Right lobe of liver (tissue), 6 donors: Measurements from ENCODE around the gene EML3. TPM values are rescaled to one million over a fixed set of nuclear protein-coding genes. Genes with fewer than 3 reads are reported as not detected.
"Not testable (repeated sequence)": the region's sequence is repeated elsewhere in the genome, so short reads cannot be mapped to it uniquely, and the experiment has no call there.

ENCODE experiments used
- ATAC-seq, 4 donors: fragments of 200-7000 bp; cut with Tn5 transposase; one replicate each; pipeline ENCODE4 v1.9.1; 2020; ENCODE audit warnings: mild to moderate bottlenecking in 4 of 4, moderate library complexity in 4 of 4
- DNase-seq, 3 donors: peaks; one replicate each; pipeline ENCODE4 v3.0.0-alpha.2; 2020
- H3K27ac ChIP-seq, 3 donors: fragments of 200-600 bp; one replicate each; pipeline ENCODE4 v1.8.0; 2022
- H3K27me3 ChIP-seq, 2 donors: fragments of 200-600 bp; one replicate each; pipeline ENCODE4 v1.8.0; 2022
- H3K36me3 ChIP-seq, 4 donors: fragments of 200-600 bp; sonication (generic) in 1 of 4; one replicate each; pipeline versions ENCODE4 v1.5.1 to v1.8.0; 2017 to 2022; ENCODE audit warnings: control low read depth in 1 of 4
- H3K4me1 ChIP-seq, 4 donors: fragments of 200-600 bp; sonication (generic) in 1 of 4; one replicate each; pipeline versions ENCODE4 v1.5.1 to v1.8.0; 2017 to 2022; ENCODE audit warnings: control low read depth in 1 of 4
- H3K4me3 ChIP-seq, 3 donors: fragments of 200-600 bp; one replicate each; pipeline ENCODE4 v1.8.0; 2022
- H3K9me3 ChIP-seq, 4 donors: fragments of 200-600 bp; sonication (generic) in 1 of 4; one replicate each; pipeline versions ENCODE4 v1.5.1 to v1.8.0; 2017 to 2022; ENCODE audit warnings: control low read depth in 1 of 4
- CTCF ChIP-seq, 4 donors: fragments of 200-600 bp in 3 of 4; fragments of 450-650 bp in 1 of 4; IDR thresholded peaks; one replicate each; pipeline versions ENCODE4 v1.5.1 to v1.8.0; 2016 to 2022; ENCODE audit warnings: antibody characterized with exemption in 4 of 4, mild to moderate bottlenecking in 2 of 4
- POLR2A ChIP-seq: fragments of 450-650 bp; IDR thresholded peaks from one replicate; pipeline ENCODE4 v1.6.1; 2017; ENCODE audit warnings: antibody characterized with exemption, mild to moderate bottlenecking
- whole genome bisulfite sequencing: methylation state at CpG from one replicate; pipeline ENCODE4 v1.1.6; 2018; ENCODE audit warnings: low coverage, low lambda C conversion rate; ENCODE audit not compliant: insufficient coverage; ENCODE audit errors: missing lambda C conversion rate; 5-methylcytosine and 5-hydroxymethylcytosine counted together
- intact Hi-C, 2 donors: fragments of 100-400 bp; cut with DNase I; formaldehyde crosslinking; loops; one replicate each; pipeline versions ENCODE4 v1.11.2 to v1.14.1; 2022
- total RNA-seq, 6 experiments: library from RNA; depleted of rRNA in 2 of 6; stranded (reverse); fragments of >200 nt in 2 of 6; fragmentation: NEBNext Ultra II Directional in 3 of 6; extraction: Animal tissue kit (Norgen Biotek cat#: 25700) in 3 of 6; gene quantifications; one replicate each; pipeline versions ENCODE4 v1.1.0 to v1.2.4, GENCODE V29; 2016 to 2023
- donor health status: DM: no; HTN: yes; CAD: no.
- donor health status: DM: no; HTN: no; CAD: no.
- donor health status: DM: no; HTN: no; CAD: no.
- donor health status: DM: no; HTN: yes; CAD: no.
- donor health status: DM: no; HTN: yes; CAD: no.

The EML3 gene
- total RNA-seq, 6 experiments from 2014 or later, result 19.1 to 36.4 (median 22.7) TPM

- 74% methylated on average over 8 of the region's 8 CpGs for WGBS
- DNase-seq (no peak), ATAC-seq (peak in 3 of 4 donors; percentile 7 to 18 (median 14))
- Histone ChIP-seq H3K4me3 (no peak overlapping the region), H3K36me3 (peaks cover 0 to 68% (median 39%) of the 10 kb centered on the region in 4 donors), H3K27me3 (no peaks in the 10 kb centered on the region), H3K4me1 (peaks cover 0 to 28% (median 14%) of the 10 kb centered on the region in 4 donors), H3K9me3 (no peaks in the 10 kb centered on the region), H3K27ac (peak overlapping the region in 1 of 3 donors; percentile 7)
- intact Hi-C loops, result no loop called here
- TF ChIP-seq POLR2A (no peak), CTCF (IDR thresholded peaks at IDR 0.05) (no peak)
Observed at GRCh38 chr11:62566247-62566646, 46.3 kb downstream of the EML3 start.

GRCh38 chr11:62565100-62565802 lies 47.3 kb downstream of the EML3 start:
- DNase-seq (peak in 1 of 3 donors; percentile 15), ATAC-seq (peak; percentile 13 to 76 (median 54))
- peak overlapping the region in 2 of 3 donors; percentile 7 to 25 for H3K27ac ChIP-seq
- TF ChIP-seq POLR2A, result no peak
- no peak for TF ChIP-seq CTCF (IDR thresholded peaks at IDR 0.05)
- H3K9me3 ChIP-seq, result no peaks in the 10 kb centered on the region
- peaks cover 0 to 36% (median 17%) of the 10 kb centered on the region in 4 donors for H3K4me1 ChIP-seq
- H3K36me3 ChIP-seq, result peaks cover 0 to 66% (median 31%) of the 10 kb centered on the region in 4 donors
- WGBS, result 11% methylated on average over 3 of the region's 5 CpGs
- intact Hi-C loops, result no loop called here
- H3K27me3 ChIP-seq, result no peaks in the 10 kb centered on the region
- H3K4me3 ChIP-seq, result no peak overlapping the region

- DNase-seq, H3K9me3 ChIP-seq, intact Hi-C loops, H3K27ac ChIP-seq, H3K4me3 ChIP-seq, ATAC-seq, H3K27me3 ChIP-seq: not testable (repeated sequence)
- peaks cover 0 to 34% (median 14%) of the 10 kb centered on the region in 4 donors for H3K4me1 ChIP-seq
- WGBS, result 57% methylated on average over 3 of the region's 3 CpGs
- H3K36me3 ChIP-seq, result peaks cover 0 to 58% (median 26%) of the 10 kb centered on the region in 4 donors
Observed at GRCh38 chr11:62561677-62562230, 50.8 kb downstream of the EML3 start.

GRCh38 chr11:62560566-62561103 lies 51.9 kb downstream of the EML3 start:
- TF ChIP-seq POLR2A, result no peak
- TF ChIP-seq CTCF (IDR thresholded peaks at IDR 0.05), result peak; percentile 72 to 85 (median 77)
- H3K9me3 ChIP-seq, result no peaks in the 10 kb centered on the region
- DNase-seq (peak; percentile 78 to 84 (median 79)), ATAC-seq (peak; percentile 75 to 93 (median 86))
- no peaks in the 10 kb centered on the region for H3K27me3 ChIP-seq
- intact Hi-C loops, result no loop called here
- peaks cover 0 to 28% (median 13%) of the 10 kb centered on the region in 4 donors for H3K4me1 ChIP-seq
- 16% methylated on average over 2 of the region's 2 CpGs for WGBS
- no peak overlapping the region for H3K4me3 ChIP-seq
- H3K36me3 ChIP-seq, result peaks cover 0 to 51% (median 19%) of the 10 kb centered on the region in 4 donors
- peak overlapping the region in 2 of 3 donors; percentile 22 to 37 for H3K27ac ChIP-seq

GRCh38 chr11:62559626-62560025 lies 52.9 kb downstream of the EML3 start:
- ATAC-seq, H3K9me3 ChIP-seq, H3K27me3 ChIP-seq, H3K4me3 ChIP-seq, H3K27ac ChIP-seq: not testable (repeated sequence)
- no CpG with 5 or more reads among the region's 5 CpGs for WGBS
- intact Hi-C loops, result loop anchor here in 1 of 2 donors (5.0 kb wide), 1 partner anchor 137 kb away; no protein-coding TSS in a partner anchor
- Histone ChIP-seq H3K36me3 (peaks cover 0 to 46% (median 19%) of the 10 kb centered on the region in 4 donors), H3K4me1 (peaks cover 0 to 28% (median 13%) of the 10 kb centered on the region in 4 donors)
- DNase-seq, result peak in 1 of 3 donors; percentile 20
